ENCODE data around the gene HOXC5. TPM values are rescaled to one million over a fixed set of nuclear protein-coding genes. Genes with fewer than 3 reads are reported as not detected.

HOXC5 gene
- total RNA-seq, 1 experiment from 2014 or later, result not detected

- H3K27me3 Mint-ChIP-seq (ENCODE audit: low read depth), result peaks cover 100% of the 10 kb centered on the region
- no peak within 1 kb of the TSS for H2AK5ac ChIP-seq (ENCODE audit: insufficient read length, low read length)
These were observed 47.8 kb upstream of the HOXC5 start, which contains the start of gene HOXC10 for GRCh38 chr12:53984901-53985691. Gene HOXC10, plus strand, starts transcription at chr12:53985146. Its CDS starts 114 bp downstream, at chr12:53985260.

More at GRCh38 chr12:53984901-53985691, 47.8 kb upstream of the HOXC5 start, which contains the start of gene HOXC10:
- no peak within 1 kb of the TSS for H3K4ac ChIP-seq (ENCODE audit: low read depth, low read length)
- H3K23ac ChIP-seq (ENCODE audit: insufficient read length, low read depth, low read length), result no peak within 1 kb of the TSS
- peaks cover 3 to 11% of the 10 kb centered on the region in 2 experiments; a peak in 4 of 5 replicates for H3K9me3 Mint-ChIP-seq
- no peaks in the 10 kb centered on the region for H3K4me1 ChIP-seq (ENCODE audit: insufficient read depth, low read length)
- no peak within 1 kb of the TSS for H3K56ac ChIP-seq (ENCODE audit: insufficient read length, low read depth, low read length)
- no peak within 1 kb of the TSS for H3T11ph ChIP-seq (ENCODE audit: low read length)
- no peak within 1 kb of the TSS for H2BK120ac ChIP-seq (ENCODE audit: low read depth, low read length, poor library complexity, severe bottlenecking)
- no peaks in the 10 kb centered on the region; a peak in 2 of 7 replicates for H3K36me3 Mint-ChIP-seq (ENCODE audit: insufficient read depth in 1 of 3, low read depth in 3 of 3)
- no peak within 1 kb of the TSS for H3K27ac Mint-ChIP-seq
- no peaks in the 10 kb centered on the region for H4K20me1 ChIP-seq (ENCODE audit: control insufficient read depth, insufficient read depth, insufficient read length)
- H4K91ac ChIP-seq (ENCODE audit: insufficient read length, low read depth, low read length), result no peak within 1 kb of the TSS
- H3K23me2 ChIP-seq (ENCODE audit: insufficient read length, low read depth, low read length, poor library complexity, severe bottlenecking), result no peaks in the 10 kb centered on the region
- no peak within 1 kb of the TSS for H2AFZ ChIP-seq (ENCODE audit: low read length)
- H3K27me3 ChIP-seq (ENCODE audit: insufficient read depth, low read length), result peaks cover 94% of the 10 kb centered on the region
- peak; percentile 94 for DNase-seq
- no peak within 1 kb of the TSS for H4K5ac ChIP-seq (ENCODE audit: insufficient read length, low read depth, low read length)
- H3K27ac ChIP-seq (ENCODE audit: insufficient read length, low read depth, low read length), result no peak within 1 kb of the TSS
- no peaks in the 10 kb centered on the region for H3K79me2 ChIP-seq (ENCODE audit: insufficient read depth, low read length)
- no peak within 1 kb of the TSS for H2BK5ac ChIP-seq (ENCODE audit: insufficient read length, low read length)
- peak within 1 kb of the TSS; percentile 10 for H3K4me2 ChIP-seq (ENCODE audit: insufficient read depth, insufficient read length, low read length)
- no peak within 1 kb of the TSS for H3K14ac ChIP-seq (ENCODE audit: insufficient read depth, low read length)
- H3K79me1 ChIP-seq (ENCODE audit: insufficient read depth, low read depth, low read length, poor library complexity, severe bottlenecking), result no peaks in the 10 kb centered on the region
- H2BK12ac ChIP-seq (ENCODE audit: insufficient read length, low read depth, low read length), result no peak within 1 kb of the TSS
- H3K18ac ChIP-seq (ENCODE audit: insufficient read length, low read depth, low read length), result no peak within 1 kb of the TSS
- H3K4me3 Mint-ChIP-seq, result peak within 1 kb of the TSS in 1 of 2 experiments; percentile 63; a peak in 3 of 5 replicates
- TF ChIP-seq, protein P1, sequence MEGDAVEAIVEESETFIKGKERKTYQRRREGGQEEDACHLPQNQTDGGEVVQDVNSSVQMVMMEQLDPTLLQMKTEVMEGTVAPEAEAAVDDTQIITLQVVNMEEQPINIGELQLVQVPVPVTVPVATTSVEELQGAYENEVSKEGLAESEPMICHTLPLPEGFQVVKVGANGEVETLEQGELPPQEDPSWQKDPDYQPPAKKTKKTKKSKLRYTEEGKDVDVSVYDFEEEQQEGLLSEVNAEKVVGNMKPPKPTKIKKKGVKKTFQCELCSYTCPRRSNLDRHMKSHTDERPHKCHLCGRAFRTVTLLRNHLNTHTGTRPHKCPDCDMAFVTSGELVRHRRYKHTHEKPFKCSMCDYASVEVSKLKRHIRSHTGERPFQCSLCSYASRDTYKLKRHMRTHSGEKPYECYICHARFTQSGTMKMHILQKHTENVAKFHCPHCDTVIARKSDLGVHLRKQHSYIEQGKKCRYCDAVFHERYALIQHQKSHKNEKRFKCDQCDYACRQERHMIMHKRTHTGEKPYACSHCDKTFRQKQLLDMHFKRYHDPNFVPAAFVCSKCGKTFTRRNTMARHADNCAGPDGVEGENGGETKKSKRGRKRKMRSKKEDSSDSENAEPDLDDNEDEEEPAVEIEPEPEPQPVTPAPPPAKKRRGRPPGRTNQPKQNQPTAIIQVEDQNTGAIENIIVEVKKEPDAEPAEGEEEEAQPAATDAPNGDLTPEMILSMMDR (conservative IDR thresholded peaks at IDR 0.05), result peak; percentile 75
- no peaks in the 10 kb centered on the region for H3K9me3 ChIP-seq (ENCODE audit: control insufficient read depth, low read depth, low read length)
- no CpG with 5 or more reads among the region's 55 CpGs for WGBS (ENCODE audit: extremely low coverage, insufficient read length, low lambda C conversion rate)
- no peak within 1 kb of the TSS for H2BK20ac ChIP-seq (ENCODE audit: low read depth, low read length, poor library complexity, severe bottlenecking)
- H4K8ac ChIP-seq (replicated peaks; ENCODE audit: insufficient read length, low read depth, low read length), result no peak within 1 kb of the TSS
- H3K9ac ChIP-seq (ENCODE audit: extremely low read depth, insufficient read length, low read length), result no peak within 1 kb of the TSS
- H3K4me1 Mint-ChIP-seq, result peaks cover 3 to 8% of the 10 kb centered on the region in 2 experiments; a peak in 2 of 4 replicates
- H2BK15ac ChIP-seq (ENCODE audit: low read depth, low read length), result no peak within 1 kb of the TSS
